Tibial artery (tissue), 4 donors: ENCODE data around the gene MIOX.

ENCODE experiments used
- DNase-seq, 2 donors: peaks; one replicate each; pipeline ENCODE4 v3.0.0-alpha.2; 2019
- H3K27ac ChIP-seq, 2 donors: fragments of 200-600 bp; sonication (generic) in 1 of 2; 1 replicate in 1 of 2; 2 replicates in 1 of 2; pipeline ENCODE4 v1.5.1; 2018 to 2019; ENCODE audit warnings: mild to moderate bottlenecking in 1 of 2
- H3K27me3 ChIP-seq, 2 donors: fragments of 200-600 bp; sonication (generic) in 1 of 2; one replicate each; pipeline versions ENCODE4 v1.5.1 to v1.6.0; 2016 to 2019
- H3K36me3 ChIP-seq, 3 donors: fragments of 200-600 bp; sonication (generic) in 2 of 3; one replicate each; pipeline ENCODE4 v1.5.1; 2016 to 2019; ENCODE audit warnings: mild to moderate bottlenecking in 2 of 3
- H3K4me1 ChIP-seq, 4 donors: fragments of 200-600 bp; sonication (generic) in 2 of 4; 1 replicate in 3 of 4; 2 replicates in 1 of 4; pipeline ENCODE4 v1.5.1; 2016 to 2019
- H3K4me3 ChIP-seq, 2 donors: fragments of 200-600 bp; sonication (generic) in 1 of 2; 1 replicate in 1 of 2; 2 replicates in 1 of 2; pipeline ENCODE4 v1.5.1; 2018 to 2019; ENCODE audit warnings: mild to moderate bottlenecking in 2 of 2
- H3K9me3 ChIP-seq, 3 donors: fragments of 200-600 bp; sonication (generic) in 1 of 3; one replicate each; pipeline ENCODE4 v1.5.1; 2016 to 2019
- intact Hi-C: fragments of 100-400 bp; cut with DNase I; formaldehyde crosslinking; loops from one replicate; pipeline ENCODE4 v1.15.0; 2023; ENCODE audit warnings: low total_unique reads
- TF ChIP-seq, protein P1 (sequence below), 2 experiments: fragments of 200-600 bp in 1 of 2; fragments of 450-650 bp in 1 of 2; IDR thresholded peaks; one replicate each; pipeline ENCODE4 v1.5.1; 2017 to 2019; ENCODE audit warnings: antibody characterized with exemption in 2 of 2, mild to moderate bottlenecking in 1 of 2, moderate library complexity in 1 of 2

MIOX gene

DNA sequence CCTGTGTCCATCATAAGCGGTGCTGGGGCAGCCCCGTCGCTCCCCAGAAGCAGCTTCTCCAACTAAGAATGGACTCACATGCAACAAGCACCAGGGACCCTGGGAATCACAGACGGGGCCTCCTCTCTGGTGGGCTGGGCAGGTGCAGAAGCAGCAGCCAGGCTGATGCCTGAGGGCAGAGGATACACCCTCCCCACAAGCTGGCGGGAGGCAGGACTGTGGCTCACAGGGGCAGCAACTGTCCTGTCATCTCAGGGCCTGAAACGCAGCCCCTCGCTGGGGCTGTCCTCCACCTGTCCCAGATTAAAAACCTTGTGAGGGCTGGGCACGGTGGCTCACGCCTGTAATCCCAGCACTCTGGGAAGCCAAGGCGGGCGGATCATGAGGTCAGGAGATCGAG lies 8.7 kb upstream of the MIOX start:
- intact Hi-C loops: no loop called here

DNA sequence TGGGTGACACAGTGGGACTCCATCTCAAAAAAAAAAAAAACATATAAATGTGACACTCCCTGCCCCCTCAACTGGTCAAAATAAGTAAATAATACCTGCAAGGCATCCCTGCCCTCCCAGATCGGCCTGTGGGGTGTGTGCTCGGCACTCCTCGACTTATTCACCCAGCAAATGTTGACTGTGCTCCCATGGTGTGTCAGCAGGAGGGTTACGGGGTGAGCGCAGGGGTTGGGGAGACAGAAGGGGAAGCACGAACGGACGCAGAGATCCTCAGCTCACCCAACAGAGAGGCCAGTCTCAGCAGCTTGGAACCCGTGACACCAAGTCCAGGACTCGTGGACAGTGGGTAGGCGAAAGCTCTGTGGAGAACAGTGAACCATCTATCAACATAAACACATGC lies 6.9 kb upstream of the MIOX start:
- Histone ChIP-seq H3K4me3 (no peak overlapping the region), H3K9me3 (no peaks in the 10 kb centered on the region), H3K36me3 (no peaks in the 10 kb centered on the region), H3K4me1 (peaks cover 0 to 26% (median 10%) of the 10 kb centered on the region in 4 donors), H3K27me3 (peaks cover 15 to 60% of the 10 kb centered on the region in 2 donors), H3K27ac (no peak overlapping the region)
- DNase-seq: no peak
- intact Hi-C loops: no loop called here
- TF ChIP-seq, protein P1, sequence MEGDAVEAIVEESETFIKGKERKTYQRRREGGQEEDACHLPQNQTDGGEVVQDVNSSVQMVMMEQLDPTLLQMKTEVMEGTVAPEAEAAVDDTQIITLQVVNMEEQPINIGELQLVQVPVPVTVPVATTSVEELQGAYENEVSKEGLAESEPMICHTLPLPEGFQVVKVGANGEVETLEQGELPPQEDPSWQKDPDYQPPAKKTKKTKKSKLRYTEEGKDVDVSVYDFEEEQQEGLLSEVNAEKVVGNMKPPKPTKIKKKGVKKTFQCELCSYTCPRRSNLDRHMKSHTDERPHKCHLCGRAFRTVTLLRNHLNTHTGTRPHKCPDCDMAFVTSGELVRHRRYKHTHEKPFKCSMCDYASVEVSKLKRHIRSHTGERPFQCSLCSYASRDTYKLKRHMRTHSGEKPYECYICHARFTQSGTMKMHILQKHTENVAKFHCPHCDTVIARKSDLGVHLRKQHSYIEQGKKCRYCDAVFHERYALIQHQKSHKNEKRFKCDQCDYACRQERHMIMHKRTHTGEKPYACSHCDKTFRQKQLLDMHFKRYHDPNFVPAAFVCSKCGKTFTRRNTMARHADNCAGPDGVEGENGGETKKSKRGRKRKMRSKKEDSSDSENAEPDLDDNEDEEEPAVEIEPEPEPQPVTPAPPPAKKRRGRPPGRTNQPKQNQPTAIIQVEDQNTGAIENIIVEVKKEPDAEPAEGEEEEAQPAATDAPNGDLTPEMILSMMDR (IDR thresholded peaks at IDR 0.05): no peak

More for the DNA sequence above, 8.7 kb upstream of the MIOX start:
- H3K27me3 ChIP-seq: peaks cover 15 to 42% of the 10 kb centered on the region in 2 donors
- no peak overlapping the region for H3K27ac ChIP-seq
- no peak overlapping the region for H3K4me3 ChIP-seq
- no peak for DNase-seq
- TF ChIP-seq, protein P1 (IDR thresholded peaks at IDR 0.05): no peak
- H3K4me1 ChIP-seq: peaks cover 0 to 36% (median 21%) of the 10 kb centered on the region in 4 donors
- H3K36me3 ChIP-seq: no peaks in the 10 kb centered on the region
- H3K9me3 ChIP-seq: no peaks in the 10 kb centered on the region

DNA sequence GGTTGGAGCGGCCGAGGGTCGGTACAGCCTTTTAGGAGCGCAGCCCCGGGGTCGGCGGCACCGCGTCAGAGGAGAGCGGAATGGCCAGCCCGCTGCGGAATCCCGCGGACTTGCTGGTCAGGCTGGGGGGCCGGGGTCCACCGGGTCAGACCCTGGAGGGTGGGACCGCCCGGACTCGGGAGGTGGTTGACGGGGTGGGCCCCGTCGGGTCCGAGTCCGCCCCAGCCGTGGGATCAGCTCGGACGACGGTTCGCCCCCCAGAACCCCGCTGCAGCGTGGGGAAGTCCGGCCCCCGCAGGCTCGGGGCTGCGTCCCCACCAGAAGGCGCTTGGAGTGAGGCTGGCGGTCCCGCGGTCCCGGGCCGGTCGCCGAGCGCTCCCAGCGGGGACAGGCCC lies 5.6 kb upstream of the MIOX start:
- peaks cover 15 to 66% of the 10 kb centered on the region in 2 donors for H3K27me3 ChIP-seq
- DNase-seq: no peak
- peaks cover 0 to 16% (median 8%) of the 10 kb centered on the region in 4 donors for H3K4me1 ChIP-seq
- H3K4me3 ChIP-seq: peak overlapping the region; percentile 30 to 44
- no peaks in the 10 kb centered on the region for H3K36me3 ChIP-seq
- TF ChIP-seq, protein P1 (IDR thresholded peaks at IDR 0.05): no peak
- no peak overlapping the region for H3K27ac ChIP-seq
- no peaks in the 10 kb centered on the region for H3K9me3 ChIP-seq
- intact Hi-C loops: no loop called here

DNA sequence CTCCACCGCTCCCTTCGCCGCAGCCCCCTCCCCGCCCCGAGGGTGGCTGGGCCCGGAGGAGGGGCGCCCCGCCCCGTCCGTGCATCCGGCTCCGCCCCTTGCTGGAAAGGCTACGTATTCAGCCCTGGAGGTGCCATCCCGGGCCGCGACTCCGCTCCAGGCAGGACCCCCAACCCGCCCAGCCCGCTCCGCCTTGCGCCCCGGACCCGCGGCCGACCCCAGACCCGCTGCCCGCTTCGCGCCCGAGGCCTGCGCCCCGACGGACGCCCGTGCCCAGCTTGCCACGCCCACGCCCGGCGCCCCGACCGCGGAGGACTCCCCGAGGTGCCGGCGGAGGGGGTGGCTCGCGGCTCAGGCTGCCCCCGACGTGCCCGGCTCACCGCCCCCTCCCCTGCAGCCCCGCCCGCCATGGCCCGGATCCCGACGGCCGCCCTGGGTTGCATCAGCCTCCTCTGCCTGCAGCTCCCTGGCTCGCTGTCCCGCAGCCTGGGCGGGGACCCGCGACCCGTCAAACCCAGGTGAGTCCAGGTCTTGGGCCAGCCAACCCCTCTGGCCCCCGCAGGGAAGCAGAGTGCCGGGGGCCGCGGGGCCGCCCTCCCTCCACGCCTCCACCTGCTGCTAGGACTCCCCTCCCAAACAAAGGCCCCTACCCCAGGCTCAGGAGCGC lies 5.1 kb upstream of the MIOX start, which contains the start of gene ADM2:
Gene ADM2, plus strand, starts transcription at position 104 of the 667 bp plus-strand sequence. Its CDS starts 305 bp downstream, at position 409.
- Histone ChIP-seq H3K27ac (no peak within 1 kb of the TSS), H3K36me3 (no peaks in the 10 kb centered on the region), H3K4me1 (peaks cover 0 to 16% (median 8%) of the 10 kb centered on the region in 4 donors), H3K27me3 (peaks cover 15 to 72% of the 10 kb centered on the region in 2 donors), H3K9me3 (no peaks in the 10 kb centered on the region), H3K4me3 (peak within 1 kb of the TSS; percentile 30 to 44)
- DNase-seq: no peak
- intact Hi-C loops: no loop called here
- TF ChIP-seq, protein P1 (IDR thresholded peaks at IDR 0.05): no peak

DNA sequence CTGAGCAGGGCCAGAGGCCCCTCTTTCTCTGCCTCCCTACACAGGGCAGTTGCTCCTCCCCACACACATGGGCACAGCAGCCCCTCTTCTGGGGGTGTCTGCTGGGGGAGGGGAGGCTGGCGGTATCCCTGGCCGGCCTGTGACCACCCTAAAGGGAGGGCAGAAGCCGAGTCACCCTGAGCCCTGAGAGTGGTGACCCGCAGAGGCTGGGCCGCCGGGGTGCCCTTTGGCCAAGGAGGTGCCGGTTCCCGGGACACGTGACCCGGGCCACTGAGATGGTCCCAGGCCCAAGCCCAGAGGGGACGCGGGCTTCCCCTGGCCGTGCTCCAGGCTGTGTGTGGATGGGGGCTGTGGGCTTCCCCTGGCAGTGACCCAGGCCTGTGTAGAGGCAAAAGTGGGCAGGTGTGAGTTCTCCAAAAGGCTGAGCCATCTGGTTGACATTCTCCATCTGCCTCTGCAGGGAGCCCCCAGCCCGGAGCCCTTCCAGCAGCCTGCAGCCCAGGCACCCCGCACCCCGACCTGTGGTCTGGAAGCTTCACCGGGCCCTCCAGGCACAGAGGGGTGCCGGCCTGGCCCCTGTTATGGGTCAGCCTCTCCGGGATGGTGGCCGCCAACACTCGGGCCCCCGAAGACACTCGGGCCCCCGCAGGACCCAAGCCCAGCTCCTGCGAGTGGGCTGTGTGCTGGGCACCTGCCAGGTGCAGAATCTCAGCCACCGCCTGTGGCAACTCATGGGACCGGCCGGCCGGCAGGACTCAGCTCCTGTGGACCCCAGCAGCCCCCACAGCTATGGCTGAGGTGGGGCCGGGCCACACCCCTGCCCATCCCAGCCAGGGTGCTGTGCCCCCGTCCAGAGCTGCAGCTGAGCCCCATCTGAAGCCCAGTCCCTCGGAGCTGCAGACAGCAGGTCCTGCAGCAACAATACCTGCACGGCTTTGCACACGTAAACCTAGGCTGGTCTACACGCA lies 4.3 kb upstream of the MIOX start:
- Histone ChIP-seq H3K4me1 (peaks cover 0 to 16% (median 8%) of the 10 kb centered on the region in 4 donors), H3K27me3 (peaks cover 15 to 79% of the 10 kb centered on the region in 2 donors), H3K27ac (no peak overlapping the region), H3K36me3 (no peaks in the 10 kb centered on the region), H3K4me3 (no peak overlapping the region), H3K9me3 (no peaks in the 10 kb centered on the region)
- no peak for DNase-seq
- TF ChIP-seq, protein P1 (IDR thresholded peaks at IDR 0.05): no peak
- intact Hi-C loops: no loop called here
